Gastrocnemius medialis (tissue), 4 donors: ENCODE measurements around the gene COL5A2.

Experiments
- CTCF ChIP-seq, 5 experiments: fragments of 450-650 bp in 3 of 5; fragments of 200-600 bp in 2 of 5; sonication (generic) in 2 of 5; IDR thresholded peaks in 4 of 5; conservative IDR thresholded peaks in 1 of 5; 1 replicate in 4 of 5; 2 replicates in 1 of 5; pipeline ENCODE4 v1.5.1; 2016 to 2019; ENCODE audit warnings: antibody characterized with exemption in 5 of 5, mild to moderate bottlenecking in 3 of 5, moderate library complexity in 3 of 5
- POLR2A ChIP-seq, 2 donors: fragments of 450-650 bp; IDR thresholded peaks; one replicate each; pipeline ENCODE4 v1.6.1; 2017; ENCODE audit warnings: antibody characterized with exemption in 2 of 2, mild to moderate bottlenecking in 2 of 2, moderate library complexity in 2 of 2

DNA sequence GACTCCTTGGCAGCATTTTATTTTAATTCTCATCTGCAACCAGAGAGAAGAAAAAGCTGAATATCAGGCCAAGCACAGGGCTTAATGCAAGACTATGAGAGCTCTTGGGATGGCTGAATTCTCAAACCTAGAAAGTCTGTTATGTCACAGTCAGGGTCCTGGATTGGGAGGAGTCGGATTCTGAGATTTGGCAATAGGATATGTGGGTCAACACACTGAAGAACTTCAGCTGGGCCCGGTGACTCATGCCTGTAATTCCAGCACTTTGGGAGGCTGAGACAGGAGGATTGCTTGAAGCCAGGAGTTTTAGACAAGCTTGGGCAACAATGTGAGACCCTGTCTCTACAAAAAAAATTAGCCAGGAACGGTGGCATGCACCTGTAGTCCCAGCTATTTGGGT is 103.0 kb downstream of the COL5A2 start:
- TF ChIP-seq POLR2A (IDR thresholded peaks at IDR 0.05) (no peak), CTCF (IDR thresholded peaks at IDR 0.05 in 4 of 5, conservative IDR thresholded peaks at IDR 0.05 in 1 of 5) (no peak)
